K562 (cell line): ENCODE results near the gene TP53BP1. TPM values are rescaled to one million over a fixed set of nuclear protein-coding genes. Genes with fewer than 3 reads are reported as not detected.

Source experiments
- CEBPZ ChIP-seq: fragments of 150-350 bp; IDR thresholded peaks from 2 replicates; pipeline ENCODE4 v1.6.1; 2014; ENCODE audit warnings: low read depth, mild to moderate bottlenecking, low read length, borderline replicate concordance
- CSDE1 ChIP-seq, 2 experiments: fragments of 450-650 bp; IDR thresholded peaks; 2 replicates each; pipeline ENCODE4 v1.6.1; 2016; ENCODE audit warnings: mild to moderate bottlenecking in 1 of 2
- GTF3C2 ChIP-seq: IDR thresholded peaks from 3 replicates; pipeline ENCODE4 v1.6.1; 2011; ENCODE audit warnings: borderline replicate concordance, mild to moderate bottlenecking, moderate library complexity; ENCODE audit not compliant: insufficient read length; ENCODE audit errors: extremely low read depth
- JUND ChIP-seq, 2 experiments: IDR thresholded peaks; 2 replicates in 1 of 2; 3 replicates in 1 of 2; pipeline ENCODE4 v1.6.1; 2011; ENCODE audit warnings: borderline replicate concordance in 2 of 2, low read depth in 2 of 2, low read length in 2 of 2, improper control_type of control experiment in 1 of 2, missing biosample characterization in 1 of 2, missing genetic modification characterization in 1 of 2, missing genetic modification reagents in 1 of 2
- KDM4B ChIP-seq, 2 experiments: fragments of 450-650 bp in 1 of 2; sonication (generic) in 1 of 2; IDR thresholded peaks; 2 replicates each; pipeline ENCODE4 v1.6.1; 2016 to 2017; ENCODE audit warnings: borderline replicate concordance in 2 of 2, antibody characterized with exemption in 1 of 2, low read depth in 1 of 2, mild to moderate bottlenecking in 1 of 2
- MTA1 ChIP-seq: fragments of 450-650 bp; IDR thresholded peaks from 2 replicates; pipeline ENCODE4 v1.6.1; 2017; ENCODE audit warnings: borderline replicate concordance
- NR4A1 ChIP-seq, 2 experiments: fragments of 250-450 bp in 1 of 2; fragments of 450-650 bp in 1 of 2; sonication (Bioruptor Pico) in 1 of 2; IDR thresholded peaks; 2 replicates each; pipeline versions ENCODE4 v1.4.0 to v1.6.1; 2016 to 2020; ENCODE audit warnings: mild to moderate bottlenecking in 2 of 2, missing compliant biosample characterization in 1 of 2, missing genetic modification characterization in 1 of 2, moderate library complexity in 1 of 2
- RBM34 ChIP-seq: fragments of 200-400 bp; formaldehyde crosslinking; IDR thresholded peaks from 2 replicates; pipeline ENCODE4 v1.6.1; 2018; ENCODE audit warnings: low read length, borderline replicate concordance; ENCODE audit not compliant: insufficient read depth
- SIRT6 ChIP-seq: IDR thresholded peaks from one replicate; pipeline ENCODE4 v1.6.1; 2012; ENCODE audit warnings: low read depth, mild to moderate bottlenecking, control low read depth, inconsistent platforms, low read length, moderate library complexity
- SP2 ChIP-seq: IDR thresholded peaks from 2 replicates; pipeline ENCODE4 v1.6.1; 2011; ENCODE audit warnings: mild to moderate bottlenecking, low read depth, low read length, moderate library complexity; ENCODE audit not compliant: poor library complexity, severe bottlenecking; ENCODE audit errors: extremely low read depth
- TAF15 ChIP-seq: fragments of 200-400 bp; formaldehyde crosslinking; IDR thresholded peaks from 2 replicates; pipeline ENCODE4 v1.6.1; 2017; ENCODE audit warnings: mild to moderate bottlenecking, low read depth, low read length, moderate library complexity
- TCF7 ChIP-seq: sonication (generic); IDR thresholded peaks from 2 replicates; pipeline ENCODE4 v1.6.1; 2016; ENCODE audit warnings: antibody characterized with exemption, borderline replicate concordance
- VEZF1 ChIP-seq: fragments of 200-800 bp; sonication (Bioruptor generic); IDR thresholded peaks from 2 replicates; pipeline ENCODE4 v1.6.1; 2017; ENCODE audit warnings: missing genetic modification characterization, missing compliant biosample characterization
- ZBTB26 ChIP-seq: fragments of 450-650 bp; formaldehyde crosslinking; IDR thresholded peaks from 2 replicates; pipeline ENCODE4 v1.4.0; 2022; ENCODE audit warnings: missing genetic modification characterization
- ZKSCAN1 ChIP-seq: fragments of 150-350 bp; IDR thresholded peaks from 2 replicates; pipeline ENCODE4 v1.6.1; 2016; ENCODE audit warnings: low read depth, low read length
- ZNF75A ChIP-seq: fragments of 450-650 bp; formaldehyde crosslinking; IDR thresholded peaks from 2 replicates; pipeline ENCODE4 v1.4.0; 2020; ENCODE audit warnings: mild to moderate bottlenecking
- polyA plus RNA-seq, 8 experiments: library from polyadenylated mRNA; depleted of rRNA in 4 of 8; stranded (reverse) in 5 of 8; unstranded in 3 of 8; fragments of >200 nt; fragmentation: Nextera tagmentation in 2 of 8; fragmentation: Illumina TruSeq in 1 of 8; extraction: Ambion mirVana in 2 of 8; extraction: Trizol in 1 of 8; gene quantifications; 2 replicates each; pipeline versions ENCODE4 v1.2.1 to v1.2.3, GENCODE V29; 2011 to 2014; ENCODE audit warnings: inconsistent platforms in 1 of 8, missing spikeins in 1 of 8
- total RNA-seq, 7 experiments: library from RNA; depleted of rRNA in 6 of 7; stranded (reverse); fragments of >200 nt in 6 of 7; fragmentation: Illumina TruSeq in 2 of 7; extraction: Trizol in 2 of 7; gene quantifications; 2 replicates each; pipeline versions ENCODE4 v1.2.1 to v1.2.3, GENCODE V29; 2011 to 2021; ENCODE audit warnings: low replicate concordance in 1 of 7

TP53BP1 gene
- total and polyA plus RNA-seq, 9 of the 15 experiments (the other 6 are each of a cell fraction or from before 2014, with no cell fraction given): 5.7 to 63.3 (median 30.9) TPM

GRCh38 chr15:43510200-43511011 lies 17.4 kb upstream of the TP53BP1 start (continued):
- peak; percentile 87 for TF ChIP-seq VEZF1 (CRISPR knock-in tag)
- TF ChIP-seq ZBTB26 (CRISPR knock-in tag): no peak
- peak; percentile 6 for TF ChIP-seq SP2
- TF ChIP-seq GTF3C2: no peak
- TF ChIP-seq MTA1: peak; percentile 35; the same call in 1 of the 2 replicates
- TF ChIP-seq CSDE1 (IDR thresholded peaks at IDR 0.05): no peak
- no peak for TF ChIP-seq TCF7
- TF ChIP-seq JUND (IDR thresholded peaks at IDR 0.05; ENCODE audit: borderline replicate concordance, low read depth, low read length): 0 out of 2 replicates have a peak, but pooled peaks have one; percentile 20
- no peak for TF ChIP-seq JUND (tag; IDR thresholded peaks at IDR 0.05; ENCODE audit: borderline replicate concordance, low read depth, low read length)
- TF ChIP-seq ZNF75A (CRISPR knock-in tag): no peak
- TF ChIP-seq SIRT6: no peak
- TF ChIP-seq KDM4B (IDR thresholded peaks at IDR 0.05; ENCODE audit: borderline replicate concordance in 2 of 2, low read depth in 1 of 2): peak in 1 of 2 experiments; percentile 57; a peak in 1 of 4 replicates
- TF ChIP-seq ZKSCAN1: no peak
- no peak for TF ChIP-seq TAF15
- TF ChIP-seq CEBPZ: no peak
- no peak for TF ChIP-seq NR4A1 (CRISPR knock-in tag; IDR thresholded peaks at IDR 0.05)
- TF ChIP-seq NR4A1 (tag; IDR thresholded peaks at IDR 0.05): 0 out of 2 replicates have a peak, but pooled peaks have one; percentile 25
- TF ChIP-seq RBM34: no peak
